GM12864 (cell line): ENCODE results near the gene SOX15.

Source experiments
- DNase-seq: peaks from one replicate; pipeline ENCODE4 v3.0.0-alpha.2; 2011; ENCODE audit warnings: low read depth
- H3K4me3 ChIP-seq: 2 replicates; pipeline ENCODE4 v1.5.1; 2011; ENCODE audit warnings: mild to moderate bottlenecking, low read depth, low read length, control low read depth
- CTCF ChIP-seq: IDR thresholded peaks from 2 replicates; pipeline ENCODE4 v1.5.1; 2011; ENCODE audit warnings: low read depth, mild to moderate bottlenecking, moderate library complexity, low read length, control low read depth, inconsistent platforms; ENCODE audit errors: missing control alignments

SOX15 gene

GRCh38 chr17:7557147-7557764, 32.6 kb downstream of the SOX15 start:
- no peak for TF ChIP-seq CTCF
- H3K4me3 ChIP-seq = no peak overlapping the region
- no peak for DNase-seq

- H3K4me3 ChIP-seq = no peak overlapping the region
- no peak for TF ChIP-seq CTCF
- DNase-seq = no peak
Measured at GRCh38 chr17:7556627-7557026, 33.3 kb downstream of the SOX15 start.

GRCh38 chr17:7555320-7555948, 34.5 kb downstream of the SOX15 start:
- H3K4me3 ChIP-seq = no peak overlapping the region
- no peak for DNase-seq
- peak; percentile 25 for TF ChIP-seq CTCF

DNA sequence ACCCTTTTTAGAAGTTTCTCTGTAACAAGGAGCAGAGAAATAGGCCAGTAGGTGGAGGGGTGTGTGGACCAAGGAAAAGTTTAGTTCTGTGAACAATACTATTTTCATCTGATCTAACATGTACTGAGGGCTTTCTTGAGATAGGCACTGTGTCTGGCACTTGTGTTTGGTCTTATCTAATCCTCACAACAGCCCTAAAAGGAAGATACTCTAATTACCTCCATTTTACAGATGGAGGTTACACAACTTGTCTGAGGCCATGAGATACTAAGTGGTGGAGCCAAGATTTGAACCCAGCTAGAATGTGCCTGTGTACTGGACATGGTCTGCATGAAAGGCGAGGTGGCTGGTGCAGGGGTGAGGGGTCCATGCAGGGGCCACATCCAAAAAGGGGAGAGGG, 36.5 kb downstream of the SOX15 start:
- no peak for TF ChIP-seq CTCF
- DNase-seq = no peak
- H3K4me3 ChIP-seq = no peak overlapping the region

DNA sequence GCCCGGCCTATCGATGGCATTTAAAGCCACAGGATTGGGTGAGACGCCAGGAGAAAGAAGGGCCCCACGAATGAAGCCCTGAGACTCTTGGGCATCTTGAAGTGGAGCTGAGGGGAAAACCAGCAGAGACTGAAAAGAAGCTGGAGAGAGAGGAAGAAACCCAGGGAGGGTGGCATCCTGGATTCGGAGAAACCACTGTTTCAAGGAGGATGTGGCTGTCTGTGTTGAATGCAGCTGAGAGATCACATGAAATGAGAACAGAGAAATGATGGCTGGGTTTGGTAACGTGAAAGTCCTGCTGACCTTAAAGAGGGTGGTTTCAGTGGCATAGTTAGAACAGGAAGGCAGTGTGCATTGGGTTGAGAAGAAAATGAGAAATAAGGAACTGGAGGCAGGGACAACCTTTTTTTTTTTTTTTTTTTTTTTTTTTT, 37.3 kb downstream of the SOX15 start:
- TF ChIP-seq CTCF = no peak

GRCh38 chr17:7551396-7551795, 38.5 kb downstream of the SOX15 start:
- DNase-seq = no peak
- H3K4me3 ChIP-seq = no peak overlapping the region
- no peak for TF ChIP-seq CTCF

More for the DNA sequence above, 37.3 kb downstream of the SOX15 start:
- no peak overlapping the region for H3K4me3 ChIP-seq
- peak; percentile 73 for DNase-seq

DNA sequence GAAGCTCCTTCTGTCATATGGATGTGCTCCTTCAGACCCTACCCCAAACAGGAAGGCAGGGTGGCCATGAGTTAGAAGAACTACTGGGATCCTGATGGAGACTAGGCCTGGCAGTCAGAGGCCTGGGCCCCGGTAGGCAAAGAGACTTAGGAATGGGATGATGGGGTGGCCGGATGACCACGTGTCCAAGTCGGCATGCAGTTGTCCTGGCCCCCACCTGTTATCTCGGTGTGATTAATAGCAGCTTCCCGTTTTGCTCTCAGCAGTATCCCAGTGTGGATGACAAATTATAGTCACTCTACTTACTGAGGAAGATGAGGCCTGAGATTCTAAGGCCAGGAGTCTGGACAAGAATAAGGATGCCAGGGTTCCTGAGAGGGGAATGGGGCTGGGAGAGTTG, 39.5 kb downstream of the SOX15 start:
- no peak for DNase-seq
- no peak for TF ChIP-seq CTCF
- H3K4me3 ChIP-seq = no peak overlapping the region
